Skin of body (tissue), 2 donors: Measurements from ENCODE around the gene PRKCZ. TPM values are rescaled to one million over a fixed set of nuclear protein-coding genes. Genes with fewer than 3 reads are reported as not detected.
"Not testable (repeated sequence)": the region's sequence is repeated elsewhere in the genome, so short reads cannot be mapped to it uniquely, and the experiment has no call there.

Source experiments
- DNase-seq: peaks from one replicate; lab custom pipeline; 2025; lab: John Stamatoyannopoulos, UW
- total RNA-seq: library from RNA; depleted of rRNA; stranded (reverse); fragments of >200 nt; gene quantifications from one replicate; pipeline ENCODE4 v1.2.3, GENCODE V29; 2014

Gene PRKCZ
- total RNA-seq, 1 donor from 2014 or later: 10.8 TPM

- not testable (repeated sequence) for DNase-seq
Measured at GRCh38 chr1:2114635-2115007, 64.4 kb downstream of the PRKCZ start.

- no peak for DNase-seq
Measured at GRCh38 chr1:2115008-2115641, 64.9 kb downstream of the PRKCZ start.

- DNase-seq: no peak
Measured at GRCh38 chr1:2115702-2116341, 65.6 kb downstream of the PRKCZ start.

- DNase-seq: no peak
Measured at GRCh38 chr1:2119886-2120285, 69.7 kb downstream of the PRKCZ start.

GRCh38 chr1:2121101-2121691 is 71.0 kb downstream of the PRKCZ start:
- no peak for DNase-seq

GRCh38 chr1:2121794-2122193 is 71.6 kb downstream of the PRKCZ start:
- DNase-seq: not testable (repeated sequence)

- no peak for DNase-seq
Measured at GRCh38 chr1:2124446-2125198, 74.4 kb downstream of the PRKCZ start.

- no peak for DNase-seq
Measured at GRCh38 chr1:2125350-2126211, 75.4 kb downstream of the PRKCZ start.

GRCh38 chr1:2126331-2127186 is 76.3 kb downstream of the PRKCZ start:
- DNase-seq: no peak

GRCh38 chr1:2127187-2128145 is 77.3 kb downstream of the PRKCZ start:
- DNase-seq: no peak

- DNase-seq: no peak
Measured at GRCh38 chr1:2128189-2128901, 78.1 kb downstream of the PRKCZ start.

GRCh38 chr1:2129256-2129943 is 79.2 kb downstream of the PRKCZ start:
- no peak for DNase-seq

- no peak for DNase-seq
Measured at GRCh38 chr1:2130156-2130555, 79.9 kb downstream of the PRKCZ start.

- DNase-seq: no peak
Measured at GRCh38 chr1:2130871-2131289, 80.7 kb downstream of the PRKCZ start.

- peak; percentile 8 for DNase-seq
Measured at GRCh38 chr1:2132222-2133038, 82.2 kb downstream of the PRKCZ start.

- DNase-seq: peak; percentile 98
Measured at GRCh38 chr1:2133039-2133878, 83.0 kb downstream of the PRKCZ start.
